ENCODE data around the gene LANCL3.

DNA sequence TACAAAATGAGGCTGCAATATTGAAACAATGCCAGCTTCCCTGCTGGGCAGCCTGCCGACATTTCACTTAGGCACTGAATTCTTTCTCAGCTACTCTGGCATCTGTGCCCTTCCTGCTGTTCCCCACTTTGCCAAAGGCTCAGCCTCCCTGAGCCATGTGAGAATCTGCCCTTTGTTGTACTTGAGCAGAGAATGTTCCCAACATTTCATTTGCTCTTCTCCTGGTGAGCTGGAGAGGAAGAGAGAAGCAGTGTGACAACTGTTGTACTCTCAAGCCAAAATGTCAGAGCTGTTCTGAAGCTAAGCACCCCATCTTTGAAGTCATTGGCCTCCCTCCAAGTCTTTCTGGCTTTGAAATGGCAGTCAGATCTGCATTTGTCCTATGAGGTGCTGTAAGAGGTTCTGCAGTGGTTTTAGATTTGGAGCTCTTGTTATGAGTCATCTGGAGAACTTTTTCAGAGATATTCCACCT lies 32.5 kb downstream of the LANCL3 start:
- TF ChIP-seq, protein P1, sequence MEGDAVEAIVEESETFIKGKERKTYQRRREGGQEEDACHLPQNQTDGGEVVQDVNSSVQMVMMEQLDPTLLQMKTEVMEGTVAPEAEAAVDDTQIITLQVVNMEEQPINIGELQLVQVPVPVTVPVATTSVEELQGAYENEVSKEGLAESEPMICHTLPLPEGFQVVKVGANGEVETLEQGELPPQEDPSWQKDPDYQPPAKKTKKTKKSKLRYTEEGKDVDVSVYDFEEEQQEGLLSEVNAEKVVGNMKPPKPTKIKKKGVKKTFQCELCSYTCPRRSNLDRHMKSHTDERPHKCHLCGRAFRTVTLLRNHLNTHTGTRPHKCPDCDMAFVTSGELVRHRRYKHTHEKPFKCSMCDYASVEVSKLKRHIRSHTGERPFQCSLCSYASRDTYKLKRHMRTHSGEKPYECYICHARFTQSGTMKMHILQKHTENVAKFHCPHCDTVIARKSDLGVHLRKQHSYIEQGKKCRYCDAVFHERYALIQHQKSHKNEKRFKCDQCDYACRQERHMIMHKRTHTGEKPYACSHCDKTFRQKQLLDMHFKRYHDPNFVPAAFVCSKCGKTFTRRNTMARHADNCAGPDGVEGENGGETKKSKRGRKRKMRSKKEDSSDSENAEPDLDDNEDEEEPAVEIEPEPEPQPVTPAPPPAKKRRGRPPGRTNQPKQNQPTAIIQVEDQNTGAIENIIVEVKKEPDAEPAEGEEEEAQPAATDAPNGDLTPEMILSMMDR (IDR thresholded peaks at IDR 0.05; ENCODE audit: insufficient read depth, low read depth, low read length): no peak
- no peak for TF ChIP-seq EZH2 (IDR thresholded peaks at IDR 0.05; ENCODE audit: insufficient read depth, low read length)
